Neural progenitor cell (in vitro differentiated cells): ENCODE measurements around the gene RTN1.

Experiments
- CTCF ChIP-seq: fragments of 200-600 bp; sonication (generic); IDR thresholded peaks from 2 replicates; pipeline ENCODE4 v1.5.1; 2017; ENCODE audit warnings: antibody characterized with exemption, mild to moderate bottlenecking
- EZH2 ChIP-seq: fragments of 200-600 bp; sonication (generic); IDR thresholded peaks from 2 replicates; pipeline ENCODE4 v1.6.1; 2017; ENCODE audit warnings: antibody characterized with exemption, mild to moderate bottlenecking, moderate library complexity
- EZH2phosphoT487 ChIP-seq: fragments of 200-600 bp; sonication (generic); IDR thresholded peaks from 2 replicates; pipeline ENCODE4 v1.6.1; 2017; ENCODE audit warnings: antibody characterized with exemption

GRCh38 chr14:59827401-59827800 lies 43.2 kb downstream of the RTN1 start:
- TF ChIP-seq CTCF (no peak), EZH2 (no peak), EZH2phosphoT487 (no peak)
